Body of pancreas (tissue), 4 donors: Measurements from ENCODE around the gene NCOA1. TPM values are rescaled to one million over a fixed set of nuclear protein-coding genes. Genes with fewer than 3 reads are reported as not detected.

Source experiments
- ATAC-seq: fragments of 150-250 bp; one replicate; pipeline ENCODE4 v1.9.1; 2016
- DNase-seq, 4 donors: peaks; one replicate each; pipeline ENCODE4 v3.0.0-alpha.2; 2019
- H3K27ac ChIP-seq, 4 donors: fragments of 200-600 bp; sonication (generic); 1 replicate in 3 of 4; 2 replicates in 1 of 4; pipeline versions ENCODE4 v1.5.1 to v1.6.1; 2016 to 2019; ENCODE audit warnings: mild to moderate bottlenecking in 1 of 4, mixed read lengths in 1 of 4, moderate library complexity in 1 of 4
- H3K27me3 ChIP-seq, 2 donors: fragments of 200-600 bp; sonication (generic); one replicate each; pipeline ENCODE4 v1.6.0; 2016; ENCODE audit warnings: mild to moderate bottlenecking in 1 of 2
- H3K36me3 ChIP-seq, 2 donors: fragments of 200-600 bp; sonication (generic); replicated peaks in 1 of 2; 2 replicates each; pipeline ENCODE4 v1.5.1; 2016; ENCODE audit warnings: low read depth in 2 of 2; ENCODE audit not compliant: insufficient read depth in 1 of 2
- H3K4me1 ChIP-seq: fragments of 200-600 bp; sonication (generic); one replicate; pipeline ENCODE4 v1.6.0; 2016
- H3K4me3 ChIP-seq, 2 donors: fragments of 200-600 bp; sonication (generic); 1 replicate in 1 of 2; 2 replicates in 1 of 2; pipeline ENCODE4 v1.5.1; 2016 to 2019
- H3K9me3 ChIP-seq, 3 donors: fragments of 200-600 bp; sonication (generic); 1 replicate in 2 of 3; 2 replicates in 1 of 3; pipeline ENCODE4 v1.5.1; 2016
- POLR2A ChIP-seq, 3 donors: fragments of 450-650 bp; IDR thresholded peaks; one replicate each; pipeline ENCODE4 v1.6.1; 2016; ENCODE audit warnings: antibody characterized with exemption in 3 of 3, mild to moderate bottlenecking in 2 of 3
- WGBS, 2 donors: methylation state at CpG; one replicate each; pipeline ENCODE4 v1.1.5; 2017; 5-methylcytosine and 5-hydroxymethylcytosine counted together
- intact Hi-C: fragments of 100-400 bp; cut with DNase I; formaldehyde crosslinking; loops from one replicate; pipeline ENCODE4 v1.15.1; 2023
- total RNA-seq, 2 donors: library from RNA; depleted of rRNA; stranded (reverse); fragments of >200 nt; gene quantifications; one replicate each; pipeline ENCODE4 v1.1.0, GENCODE V29; 2016
- TF ChIP-seq, protein P1 (sequence below), 7 experiments: fragments of 450-650 bp in 4 of 7; fragments of 200-600 bp in 3 of 7; sonication (generic) in 3 of 7; IDR thresholded peaks; one replicate each; pipeline ENCODE4 v1.5.1; 2016 to 2019; ENCODE audit warnings: antibody characterized with exemption in 7 of 7

Gene NCOA1
- total RNA-seq, 2 donors from 2014 or later, result 22.1 to 38.7 TPM

DNA sequence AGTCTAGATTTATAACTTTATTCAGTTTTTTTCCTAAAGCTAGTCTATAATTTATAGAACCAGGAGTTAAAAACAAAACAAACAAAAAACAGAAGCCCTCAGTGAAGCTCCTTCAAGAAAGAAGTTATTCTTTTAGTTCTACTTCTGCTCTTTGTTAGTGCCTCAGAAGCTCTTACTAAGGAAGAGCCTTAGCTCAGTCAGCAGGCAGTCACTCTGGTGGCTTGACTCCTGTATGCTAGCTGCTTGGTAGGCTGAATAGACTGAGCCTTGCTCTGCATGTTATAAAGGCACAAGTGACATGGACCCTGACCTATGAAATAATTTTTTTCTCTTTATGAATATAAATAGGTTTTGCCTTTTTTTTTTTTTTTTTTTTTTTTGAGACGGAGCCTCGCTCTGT is 24.8 kb downstream of the NCOA1 start:
- H3K27ac ChIP-seq, result peak overlapping the region in 1 of 4 donors; percentile 34
- H3K4me1 ChIP-seq, result peaks cover 52% of the 10 kb centered on the region
- no peaks in the 10 kb centered on the region for H3K9me3 ChIP-seq
- TF ChIP-seq POLR2A (IDR thresholded peaks at IDR 0.05), result no peak
- TF ChIP-seq, protein P1, sequence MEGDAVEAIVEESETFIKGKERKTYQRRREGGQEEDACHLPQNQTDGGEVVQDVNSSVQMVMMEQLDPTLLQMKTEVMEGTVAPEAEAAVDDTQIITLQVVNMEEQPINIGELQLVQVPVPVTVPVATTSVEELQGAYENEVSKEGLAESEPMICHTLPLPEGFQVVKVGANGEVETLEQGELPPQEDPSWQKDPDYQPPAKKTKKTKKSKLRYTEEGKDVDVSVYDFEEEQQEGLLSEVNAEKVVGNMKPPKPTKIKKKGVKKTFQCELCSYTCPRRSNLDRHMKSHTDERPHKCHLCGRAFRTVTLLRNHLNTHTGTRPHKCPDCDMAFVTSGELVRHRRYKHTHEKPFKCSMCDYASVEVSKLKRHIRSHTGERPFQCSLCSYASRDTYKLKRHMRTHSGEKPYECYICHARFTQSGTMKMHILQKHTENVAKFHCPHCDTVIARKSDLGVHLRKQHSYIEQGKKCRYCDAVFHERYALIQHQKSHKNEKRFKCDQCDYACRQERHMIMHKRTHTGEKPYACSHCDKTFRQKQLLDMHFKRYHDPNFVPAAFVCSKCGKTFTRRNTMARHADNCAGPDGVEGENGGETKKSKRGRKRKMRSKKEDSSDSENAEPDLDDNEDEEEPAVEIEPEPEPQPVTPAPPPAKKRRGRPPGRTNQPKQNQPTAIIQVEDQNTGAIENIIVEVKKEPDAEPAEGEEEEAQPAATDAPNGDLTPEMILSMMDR (IDR thresholded peaks at IDR 0.05), result no peak
- WGBS, 2 donors, result 84 to 85% methylated on average over 2 of the region's 2 CpGs
- H3K4me3 ChIP-seq, result no peak overlapping the region
- intact Hi-C loops, result no loop called here
- no peak for ATAC-seq
- DNase-seq, result no peak
- H3K27me3 ChIP-seq, result no peaks in the 10 kb centered on the region
- H3K36me3 ChIP-seq, result no peaks in the 10 kb centered on the region

DNA sequence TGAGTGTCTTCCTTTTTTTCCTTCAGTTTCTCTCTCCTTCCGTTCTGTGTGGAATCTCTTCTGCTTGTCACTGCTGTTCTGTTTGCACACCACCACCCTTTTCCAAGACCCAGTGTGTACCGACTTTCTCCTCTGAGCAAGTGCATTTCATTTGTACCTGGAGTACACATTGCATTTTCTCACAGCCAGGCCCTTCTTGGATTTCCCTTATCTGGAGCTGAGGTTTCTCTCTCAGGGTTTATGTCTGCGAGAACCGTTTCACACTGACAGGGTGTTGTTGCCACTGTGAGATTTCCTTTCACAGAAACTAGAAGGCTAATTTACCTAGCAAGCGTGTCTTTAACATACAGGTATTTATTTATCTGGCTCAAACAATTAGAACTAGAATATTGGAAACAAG is 26.2 kb downstream of the NCOA1 start:
- peaks cover 44% of the 10 kb centered on the region for H3K4me1 ChIP-seq
- intact Hi-C loops, result no loop called here
- no peaks in the 10 kb centered on the region for H3K27me3 ChIP-seq
- no peaks in the 10 kb centered on the region for H3K9me3 ChIP-seq
- TF ChIP-seq, protein P1 (IDR thresholded peaks at IDR 0.05), result no peak
- no peak for TF ChIP-seq POLR2A (IDR thresholded peaks at IDR 0.05)
- no peak overlapping the region for H3K4me3 ChIP-seq
- 29 to 30% methylated on average over 5 of the region's 5 CpGs for WGBS, 2 donors
- no peaks in the 10 kb centered on the region for H3K36me3 ChIP-seq
- DNase-seq, result peak in 3 of 4 donors; percentile 25 to 53 (median 34)
- peak overlapping the region in 3 of 4 donors; percentile 1 to 58 (median 53) for H3K27ac ChIP-seq
- ATAC-seq, result peak; percentile 38

DNA sequence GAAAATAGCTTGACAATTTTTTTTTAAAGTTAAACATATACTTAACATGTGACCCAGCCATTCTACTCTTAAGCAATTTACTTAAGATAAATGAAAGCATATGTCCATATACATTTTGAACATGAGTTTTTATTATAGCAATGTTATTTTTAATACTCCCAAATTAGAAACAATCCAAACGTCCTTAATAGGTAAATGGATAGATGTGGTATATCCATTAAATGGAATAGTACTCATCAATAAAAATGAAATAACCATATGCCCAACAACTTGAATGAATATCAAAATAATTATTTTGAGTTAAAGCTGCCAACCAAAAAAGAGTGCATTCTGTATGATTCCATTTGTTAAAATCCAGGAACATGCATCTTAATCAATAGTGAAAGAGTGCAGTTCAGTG is 29.1 kb downstream of the NCOA1 start:
- Histone ChIP-seq H3K4me3 (no peak overlapping the region), H3K4me1 (peaks cover 21% of the 10 kb centered on the region), H3K36me3 (no peaks in the 10 kb centered on the region), H3K27ac (no peak overlapping the region), H3K9me3 (no peaks in the 10 kb centered on the region), H3K27me3 (no peaks in the 10 kb centered on the region)
- TF ChIP-seq POLR2A (IDR thresholded peaks at IDR 0.05), result no peak
- TF ChIP-seq, protein P1 (IDR thresholded peaks at IDR 0.05), result no peak
- ATAC-seq (no peak), DNase-seq (no peak)
- intact Hi-C loops, result no loop called here
- 65 to 82% methylated on average over 1 of the region's 1 CpG for WGBS, 2 donors

- Histone ChIP-seq H3K4me3 (no peak overlapping the region), H3K4me1 (peaks cover 14% of the 10 kb centered on the region), H3K27ac (no peak overlapping the region), H3K9me3 (no peaks in the 10 kb centered on the region), H3K36me3 (no peaks in the 10 kb centered on the region), H3K27me3 (no peaks in the 10 kb centered on the region)
- intact Hi-C loops, result no loop called here
- 100% methylated on average over 1 of the region's 1 CpG for WGBS, 2 donors
- ATAC-seq, result no peak
- no peak for DNase-seq
- TF ChIP-seq POLR2A (IDR thresholded peaks at IDR 0.05), result no peak
- TF ChIP-seq, protein P1 (IDR thresholded peaks at IDR 0.05), result no peak
Observed at GRCh38 chr2:24521162-24521857, 30.3 kb downstream of the NCOA1 start.
